Measurements from ENCODE around the gene ROCK2.

The ROCK2 gene

DNA sequence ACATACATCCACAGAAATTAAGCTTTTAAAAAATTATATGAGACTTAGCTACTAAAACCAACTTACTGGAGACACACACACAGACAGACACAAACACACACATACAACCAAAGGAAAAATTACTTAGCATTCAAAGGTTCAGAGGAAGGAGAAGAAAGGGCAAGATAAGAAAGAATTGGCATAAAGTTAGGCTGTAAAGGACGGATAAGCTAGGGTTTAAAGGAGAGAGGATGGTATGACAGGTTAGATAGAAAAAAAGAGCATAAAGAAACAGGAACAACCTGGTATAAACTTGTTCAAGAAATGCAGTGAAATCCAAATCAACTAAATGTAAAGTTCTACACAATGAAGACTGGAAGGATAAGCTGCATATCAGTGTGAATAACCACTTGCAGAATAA, 115.7 kb downstream of the ROCK2 start:
- no peak for DNase-seq

DNA sequence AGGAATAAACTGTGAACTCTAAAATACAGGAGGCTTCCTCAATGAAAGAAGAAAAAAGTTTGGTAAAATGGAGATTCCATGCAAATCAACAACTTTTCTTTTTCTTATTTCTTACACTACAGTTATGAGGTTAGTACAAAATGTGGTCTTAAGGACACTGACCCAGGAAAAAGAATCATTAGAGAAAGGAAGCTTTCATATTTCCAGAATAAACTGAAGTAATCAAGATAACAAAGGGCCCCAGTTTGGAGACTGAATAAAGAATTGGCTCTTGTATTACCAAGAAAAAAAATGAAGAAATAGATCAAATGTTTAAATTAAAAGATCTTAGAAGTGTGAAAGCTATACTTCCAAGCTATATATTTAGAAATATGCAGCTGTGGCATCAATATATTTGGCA, 116.8 kb downstream of the ROCK2 start:
- no peak for DNase-seq

DNA sequence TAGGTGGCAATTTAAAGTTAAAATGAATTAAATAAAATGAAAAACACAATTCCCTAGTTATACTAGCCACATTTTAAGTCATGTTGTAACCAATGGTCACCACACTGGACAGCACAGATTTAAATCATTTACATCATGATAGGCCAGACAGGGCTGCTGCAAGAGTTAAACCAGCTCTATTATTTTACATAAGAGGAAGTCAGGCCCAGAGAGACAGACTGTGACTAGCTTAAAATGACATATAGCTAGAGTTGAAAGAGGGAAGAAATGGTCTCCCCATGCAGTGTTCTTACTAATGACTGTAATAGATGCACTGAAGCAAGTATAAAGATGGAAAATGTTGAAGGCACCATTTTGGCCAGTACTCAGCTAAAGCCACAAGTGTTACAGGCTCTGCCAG, 119.5 kb downstream of the ROCK2 start:
- no peak for DNase-seq

DNA sequence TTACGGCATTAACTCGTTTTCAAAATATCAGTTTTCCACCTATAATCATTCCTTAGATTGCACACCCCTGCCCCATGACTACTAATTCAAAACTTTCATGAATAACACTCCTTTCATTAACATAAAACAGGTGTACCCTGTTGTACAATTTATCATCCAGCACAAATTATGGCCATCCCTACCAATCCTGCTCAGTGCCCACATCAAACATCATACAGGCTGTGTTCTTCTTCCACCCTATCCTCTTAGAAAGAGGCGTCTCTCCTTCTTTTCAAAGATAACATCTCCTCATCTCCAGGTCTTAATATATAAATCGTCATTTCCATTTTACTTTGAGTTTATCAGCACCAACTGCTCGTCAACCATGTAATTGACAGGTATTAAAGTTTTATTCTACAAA, 121.6 kb downstream of the ROCK2 start:
- DNase-seq = no peak

DNA sequence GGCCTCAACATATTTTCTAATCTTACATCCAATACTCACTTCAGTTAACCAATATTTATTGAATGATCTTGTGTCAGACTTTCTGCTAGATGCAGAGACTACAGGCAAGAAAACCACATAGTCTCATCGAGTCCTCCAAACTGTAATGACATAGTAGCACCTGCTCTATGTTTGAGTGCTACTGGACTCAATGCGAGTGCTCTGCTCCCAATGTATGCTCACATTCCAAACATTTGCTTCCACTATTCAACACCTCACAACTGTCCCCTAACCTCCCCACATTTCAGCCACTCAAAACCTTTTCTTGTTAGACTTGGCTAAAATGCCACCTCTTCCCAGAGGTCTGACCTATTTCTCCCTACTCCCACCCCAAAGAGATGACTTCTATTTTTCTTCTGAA, 124.0 kb downstream of the ROCK2 start:
- DNase-seq = no peak

DNA sequence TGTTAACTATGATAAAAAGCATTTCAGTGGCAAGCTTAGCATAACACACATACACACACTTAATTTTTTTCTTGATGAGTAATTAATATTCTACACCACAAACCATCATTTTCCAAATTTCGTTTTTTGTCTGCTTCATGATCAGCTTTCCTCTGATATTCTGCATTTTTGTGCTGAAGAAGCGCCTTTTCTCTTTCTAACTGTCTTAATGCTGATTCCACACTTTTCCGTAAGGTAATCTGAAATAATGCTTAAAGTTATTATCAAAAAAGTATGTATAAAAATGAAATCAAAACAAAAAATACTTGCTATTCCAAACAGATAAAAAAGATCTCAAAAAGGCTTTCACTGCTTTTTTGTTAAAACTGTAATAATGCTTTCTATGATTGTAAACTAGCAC, 129.0 kb downstream of the ROCK2 start:
- DNase-seq = no peak

DNA sequence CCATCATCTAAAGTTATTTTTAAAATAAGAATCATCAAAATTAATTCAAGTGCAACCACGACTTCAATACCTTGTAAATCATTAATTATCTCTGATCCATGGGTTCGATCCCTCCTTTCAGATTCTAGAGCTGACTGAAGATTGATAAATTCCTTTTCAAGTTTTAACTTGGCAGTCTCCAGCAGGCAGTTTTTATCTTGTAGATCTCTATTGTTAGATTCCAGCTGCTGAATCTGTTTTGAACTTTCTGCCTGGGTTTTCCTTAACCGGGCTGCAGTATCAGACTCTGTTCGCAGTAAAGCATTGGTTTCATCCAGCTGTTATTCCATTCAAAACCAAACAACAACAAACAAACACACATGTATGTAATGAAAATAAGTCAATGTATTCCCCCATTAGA, 129.7 kb downstream of the ROCK2 start:
- DNase-seq = no peak

DNA sequence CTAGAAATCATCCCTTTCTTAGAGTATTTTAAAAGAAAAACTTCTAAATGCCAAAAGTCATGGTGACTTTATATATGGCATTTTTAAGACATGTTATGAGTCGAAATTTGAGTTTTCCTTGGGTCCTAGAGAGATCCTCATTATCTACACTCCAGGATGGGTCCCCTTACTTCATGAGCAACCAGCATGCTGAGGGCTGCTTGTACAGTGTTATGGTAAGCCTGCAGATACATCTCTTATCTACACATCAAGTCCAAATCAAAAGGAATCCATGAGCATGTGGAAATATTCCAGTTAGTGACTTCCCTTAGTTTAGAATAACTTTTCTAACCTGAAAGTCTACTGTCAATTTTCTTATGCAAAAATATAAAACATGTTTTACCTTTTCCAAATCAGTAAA, 130.5 kb downstream of the ROCK2 start:
- no peak for DNase-seq

DNA sequence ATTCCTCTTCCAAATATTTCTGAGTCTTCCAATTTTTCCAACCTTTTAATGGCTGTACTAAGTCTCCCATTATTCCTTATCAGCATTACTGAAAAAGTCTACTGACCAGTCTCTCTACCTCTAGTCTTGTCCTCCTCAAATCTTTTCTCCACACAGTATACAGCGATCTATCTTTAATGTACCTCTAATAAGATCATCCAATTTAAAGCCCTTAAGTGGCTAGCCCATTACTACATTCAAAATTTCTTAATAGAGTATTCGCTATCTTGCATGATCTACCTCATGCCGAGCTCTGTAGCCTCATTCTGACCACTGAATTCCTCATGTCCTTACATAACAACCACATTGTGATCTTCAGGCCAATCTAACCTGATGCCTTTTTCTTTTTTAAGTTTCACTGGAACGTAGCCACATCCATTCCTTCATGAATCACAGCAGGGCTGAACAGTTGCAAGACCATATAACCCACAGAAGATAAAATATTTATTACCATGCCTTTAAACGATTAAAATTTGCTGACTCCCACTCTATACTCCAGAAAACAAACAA, 131.3 kb downstream of the ROCK2 start:
- DNase-seq = no peak

DNA sequence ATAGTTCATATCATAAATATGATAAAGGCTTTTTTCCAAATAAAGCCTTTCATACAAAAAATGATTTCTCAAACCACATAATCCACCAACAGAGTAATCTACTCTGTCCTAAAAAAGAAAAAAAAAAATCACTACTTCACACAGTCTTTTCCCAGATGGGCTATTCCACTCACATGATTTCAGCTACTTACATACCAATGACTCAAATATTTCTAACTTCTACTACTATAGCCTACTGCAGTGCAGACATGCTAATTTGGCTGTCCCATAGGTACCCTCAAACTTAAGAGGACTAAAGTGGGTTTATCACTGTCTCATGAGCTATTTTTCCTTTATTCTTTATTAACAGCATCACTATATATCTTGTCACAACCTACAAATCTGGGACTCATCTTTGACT, 131.8 kb downstream of the ROCK2 start:
- no peak for DNase-seq

DNA sequence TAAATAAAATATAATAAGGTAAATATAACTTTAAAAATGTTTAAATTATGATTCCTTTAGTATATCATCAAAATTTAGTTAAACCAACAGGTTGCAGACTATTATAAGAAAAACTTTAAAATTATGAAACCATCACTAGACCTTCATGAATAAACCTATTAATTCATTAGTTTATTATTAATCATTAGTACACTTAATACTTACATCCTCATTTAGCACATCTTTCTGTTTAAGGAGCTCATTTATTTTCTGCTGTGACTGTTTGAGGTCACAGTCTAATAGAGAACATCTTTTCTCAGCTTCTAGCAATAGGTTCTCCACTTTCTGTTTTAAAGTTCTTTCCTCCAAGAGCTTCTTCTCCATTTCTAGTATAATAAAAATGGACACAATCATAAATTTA, 136.4 kb downstream of the ROCK2 start:
- DNase-seq = no peak

DNA sequence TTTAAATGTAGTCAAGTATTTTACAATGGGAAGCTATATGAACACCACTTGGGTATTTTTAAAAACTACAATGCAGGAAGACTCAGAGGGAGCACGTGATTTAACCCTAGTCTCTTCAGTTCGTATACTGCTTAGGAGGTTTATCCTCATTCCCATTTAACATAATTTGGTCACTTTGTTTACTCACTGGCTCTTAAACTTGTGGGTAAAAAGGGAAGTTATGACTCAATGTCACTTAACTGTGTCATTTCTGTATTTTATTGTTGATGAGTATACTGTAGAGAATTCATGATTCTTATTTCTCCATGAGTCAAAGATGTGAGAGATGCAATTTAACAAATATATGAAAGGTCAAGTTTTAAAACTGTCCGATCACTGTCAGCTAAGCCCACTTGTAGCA, 141.0 kb downstream of the ROCK2 start:
- DNase-seq = no peak

DNA sequence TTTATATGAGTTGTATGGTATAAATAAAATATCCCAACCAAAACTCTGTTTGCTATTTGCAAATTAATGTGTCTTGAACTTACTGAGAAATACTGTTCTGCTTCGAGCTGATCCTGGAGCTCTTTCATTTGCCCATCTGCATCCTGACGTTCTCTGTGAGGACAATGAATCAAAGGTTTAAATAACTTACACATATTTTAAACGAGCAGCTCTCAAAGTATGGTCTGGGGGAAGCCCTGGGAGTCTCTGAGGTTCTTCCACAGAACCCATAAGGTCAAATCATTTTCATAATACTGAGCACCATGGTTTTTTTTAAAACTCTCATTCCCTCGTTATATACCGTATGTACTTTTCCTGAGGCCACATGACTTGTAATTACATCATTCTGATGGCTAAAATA, 142.5 kb downstream of the ROCK2 start:
- no peak for DNase-seq

DNA sequence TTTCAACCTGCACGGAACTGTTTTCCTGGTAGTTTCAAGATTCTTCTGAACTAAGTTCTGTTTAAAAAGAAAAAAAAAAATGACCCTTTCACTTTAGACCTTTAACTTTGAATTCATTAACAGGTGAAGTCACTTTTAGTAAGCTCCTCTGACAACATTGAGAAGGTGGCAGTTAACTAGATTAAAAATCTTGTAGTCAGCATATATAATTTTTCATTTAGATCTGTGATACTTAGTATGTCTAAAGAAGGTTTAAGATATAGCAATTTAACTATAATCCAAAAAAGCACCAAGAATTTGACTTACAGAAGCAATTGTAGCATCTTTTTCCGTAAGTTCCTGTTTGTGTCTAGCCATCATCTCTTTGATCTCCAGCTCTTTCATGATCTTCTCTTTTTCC, 143.8 kb downstream of the ROCK2 start:
- no peak for DNase-seq

DNA sequence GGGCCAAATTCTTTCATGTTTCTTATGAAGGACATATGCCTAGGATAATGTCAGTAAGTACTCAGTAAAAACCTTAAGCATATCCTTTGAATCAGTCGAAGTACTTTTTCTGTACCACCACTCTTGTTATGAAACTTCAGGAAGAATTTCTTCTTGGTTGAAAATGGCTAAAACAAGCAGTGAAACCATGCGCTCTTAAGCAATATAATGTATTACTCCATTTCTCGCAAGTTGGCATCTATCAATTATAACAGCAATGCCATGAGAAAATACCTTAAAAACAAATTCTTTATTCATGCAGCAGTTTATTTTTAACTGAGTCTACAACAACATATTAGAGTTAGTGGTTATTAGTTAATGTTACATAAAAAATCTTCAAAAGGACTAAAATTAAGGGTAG, 148.2 kb downstream of the ROCK2 start:
- no peak for DNase-seq

DNA sequence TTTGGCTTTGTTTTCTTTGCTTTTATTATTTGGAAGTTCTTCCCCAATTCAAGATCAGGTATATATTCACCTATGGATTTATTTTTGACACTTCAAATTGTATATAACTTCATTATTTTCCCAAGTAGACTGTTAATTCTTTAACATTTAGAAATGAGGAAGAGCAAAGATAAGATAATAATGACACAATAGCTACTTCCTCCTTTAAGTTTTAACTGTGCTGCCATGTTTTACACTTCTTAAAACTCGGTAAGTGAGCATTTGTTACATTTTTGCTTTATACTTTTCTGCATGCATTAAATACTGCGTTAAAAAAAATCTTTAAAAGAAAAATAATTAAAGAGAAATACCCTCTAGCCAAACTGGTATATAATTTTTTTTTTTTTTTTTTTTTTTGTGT, 156.7 kb downstream of the ROCK2 start:
- DNase-seq = no peak

DNA sequence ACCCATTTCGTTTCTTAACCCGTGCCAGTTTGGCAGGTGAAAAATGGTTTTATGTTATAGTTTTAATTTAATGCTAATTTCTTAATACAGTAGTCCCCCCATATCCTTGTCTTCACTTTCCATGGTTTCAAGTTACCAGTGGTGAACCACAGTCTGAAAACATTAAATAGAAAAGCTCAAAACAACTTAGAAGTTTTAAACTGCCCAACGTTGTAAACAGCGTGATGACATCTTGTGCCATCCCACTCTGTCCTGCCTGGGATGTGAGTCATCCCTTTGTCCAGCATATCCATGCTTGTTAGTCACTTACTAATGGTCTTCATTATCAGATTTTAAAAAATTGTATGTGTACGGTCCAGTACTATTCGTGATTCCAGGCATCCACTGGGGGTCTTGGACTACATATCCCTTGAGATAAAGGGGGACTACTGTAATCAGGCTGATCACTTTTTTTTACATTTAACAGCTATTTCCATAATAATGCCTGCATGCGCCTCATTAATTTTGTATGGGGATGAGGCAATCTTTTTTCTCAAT, 157.3 kb downstream of the ROCK2 start:
- DNase-seq = no peak

DNA sequence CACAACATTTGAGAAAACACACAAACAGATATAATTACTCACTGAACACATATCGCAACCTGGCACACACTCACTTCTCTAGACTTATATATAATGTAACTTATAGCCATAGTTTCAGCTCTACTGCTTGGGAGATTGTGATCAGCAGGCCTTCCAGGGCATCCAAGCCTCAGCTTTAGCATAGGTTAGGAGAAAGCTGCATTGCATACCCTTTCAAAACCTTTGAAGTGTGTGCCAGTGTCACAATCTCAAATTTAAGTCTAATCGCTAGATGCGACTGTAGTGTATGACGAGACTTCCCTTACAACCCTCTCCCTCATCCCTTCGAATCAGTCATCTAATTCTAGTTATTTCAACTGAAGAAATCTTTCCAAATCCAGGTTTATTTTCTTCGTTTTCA, 158.3 kb downstream of the ROCK2 start:
- DNase-seq = no peak

DNA sequence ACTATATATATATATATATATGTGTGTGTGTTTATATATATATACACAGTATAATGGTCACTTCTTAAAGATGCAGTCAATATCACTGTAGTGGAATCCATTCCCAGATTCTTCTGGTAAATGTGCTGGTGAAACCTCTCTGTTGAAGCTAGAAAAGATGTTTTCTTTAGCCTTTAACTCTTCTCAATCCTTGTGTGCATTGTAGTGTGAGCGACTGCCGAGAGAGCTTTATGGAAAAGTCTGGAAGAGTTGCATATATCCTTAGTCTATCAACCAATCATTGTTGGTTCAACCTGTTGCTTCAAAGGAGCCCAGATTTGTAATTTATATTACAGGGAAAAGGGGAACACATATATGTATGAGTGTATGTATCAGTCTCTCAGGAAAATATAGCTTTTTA, 161.5 kb downstream of the ROCK2 start:
- no peak for DNase-seq

DNA sequence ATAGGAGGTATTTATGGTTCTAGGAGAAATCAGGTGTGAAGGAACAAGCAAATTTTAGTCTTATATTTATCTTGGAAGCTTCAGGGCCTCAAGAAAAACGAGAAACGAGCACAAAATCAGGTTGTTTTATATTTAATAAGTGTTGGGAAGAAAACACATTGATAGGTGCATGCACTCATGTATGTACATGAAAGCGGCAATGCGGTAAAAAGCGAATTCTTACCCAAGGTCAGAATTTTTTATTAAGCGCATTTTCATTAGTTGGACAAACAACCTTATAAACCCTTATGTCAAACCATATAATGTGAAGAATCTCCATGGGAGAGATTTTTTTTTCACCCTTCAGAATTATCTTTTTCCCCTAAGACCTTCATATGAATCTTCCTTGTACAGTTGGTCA, 163.8 kb downstream of the ROCK2 start:
- no peak for DNase-seq

DNA sequence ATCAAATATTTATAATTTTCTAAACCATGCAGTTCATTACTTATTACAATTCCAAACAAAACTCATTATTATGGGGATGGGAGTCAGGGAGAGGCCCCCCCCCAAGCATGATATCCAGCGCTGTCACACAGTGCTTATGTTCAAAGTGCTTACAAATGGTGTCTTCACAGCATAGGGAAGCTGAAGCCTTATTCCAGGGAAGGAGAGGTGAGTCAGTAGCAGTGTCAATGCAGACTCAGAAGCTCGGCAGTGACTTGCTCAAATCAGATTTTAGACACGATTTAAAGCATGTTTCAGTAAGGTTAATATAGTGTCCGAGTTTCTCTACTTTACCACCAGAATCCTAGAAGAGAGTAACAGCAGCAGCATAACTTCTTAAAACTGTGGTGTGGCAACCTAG, 164.5 kb downstream of the ROCK2 start:
- no peak for DNase-seq

DNA sequence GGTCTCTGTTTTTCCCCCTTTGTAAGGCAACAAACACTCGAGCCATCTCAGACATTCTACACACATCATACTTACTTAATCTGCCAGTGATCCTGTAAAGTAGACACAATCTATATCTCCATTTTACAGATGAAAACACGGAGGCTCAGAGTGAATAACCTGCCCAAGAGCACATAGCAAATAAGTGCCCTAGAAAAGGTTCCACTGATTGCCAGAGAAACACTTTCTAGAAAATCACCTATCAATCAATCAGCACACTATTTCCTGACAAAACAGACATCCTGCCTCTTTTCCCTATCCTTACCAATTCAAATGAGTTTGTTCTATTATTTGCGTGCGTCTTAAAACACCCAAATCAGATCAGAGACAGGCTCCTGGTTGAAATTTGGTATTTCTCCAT, 165.2 kb downstream of the ROCK2 start:
- no peak for DNase-seq

DNA sequence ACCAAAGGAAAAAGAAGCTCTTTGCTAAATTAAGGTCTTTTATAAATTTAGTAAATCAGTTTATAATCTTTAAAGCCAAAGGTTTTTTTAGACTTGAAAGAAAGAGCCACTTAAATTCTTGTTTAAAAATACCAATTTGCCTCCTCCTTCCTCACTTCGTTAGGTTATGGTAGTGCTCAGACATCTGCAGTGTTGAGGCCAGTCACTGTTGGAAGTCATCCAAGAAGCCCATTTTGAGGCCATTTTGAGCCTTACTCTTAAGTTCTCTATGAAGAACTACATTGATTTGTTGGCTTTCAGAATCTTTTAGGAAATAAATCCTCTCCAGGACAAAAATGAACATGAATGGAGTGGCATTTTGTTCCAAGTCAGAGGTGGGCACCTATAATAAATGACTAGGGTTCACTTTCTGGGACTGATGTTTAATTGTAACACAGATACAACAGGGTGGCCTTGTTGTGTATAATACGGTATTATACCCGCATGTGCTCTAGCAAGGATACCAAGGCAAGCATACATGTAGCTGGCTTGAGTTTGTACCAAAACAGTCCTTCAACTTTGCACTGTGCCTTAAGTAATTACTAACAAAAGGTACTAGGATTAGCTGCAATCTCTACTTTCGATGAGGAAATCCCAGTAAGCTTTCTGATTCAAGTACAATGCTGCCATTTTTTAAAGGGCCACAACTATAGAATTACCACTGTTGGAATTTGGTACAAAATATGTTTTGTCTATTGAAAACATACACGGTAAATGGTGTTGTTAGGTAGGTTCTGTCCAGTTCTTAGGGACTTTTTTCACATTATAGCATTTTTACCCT, 166.4 kb downstream of the ROCK2 start:
- no peak for DNase-seq

DNA sequence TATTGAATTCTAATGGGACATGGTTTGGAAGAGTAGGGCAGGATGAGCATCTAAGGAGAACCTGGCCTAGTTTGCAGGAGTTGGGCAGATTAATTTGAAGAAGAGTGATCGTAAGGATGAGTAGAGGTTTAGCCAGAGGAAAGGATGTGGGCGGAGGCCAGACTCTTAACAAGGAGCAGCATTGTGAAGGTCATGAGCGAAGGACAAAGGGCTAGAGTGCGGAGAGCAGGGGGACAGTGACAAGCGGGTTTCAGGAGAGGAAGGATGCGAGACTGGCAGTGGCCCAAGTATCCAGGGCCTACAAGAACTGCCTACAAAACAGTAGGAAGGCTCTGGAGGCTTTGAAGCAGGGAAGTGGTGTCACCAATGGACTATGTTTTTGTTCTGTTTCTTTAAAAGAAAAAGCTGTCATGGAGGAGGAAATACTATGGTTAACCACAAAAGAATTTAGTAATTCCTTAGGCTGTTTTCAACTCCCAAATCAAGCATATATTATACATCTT, 169.1 kb downstream of the ROCK2 start:
- no peak for DNase-seq

DNA sequence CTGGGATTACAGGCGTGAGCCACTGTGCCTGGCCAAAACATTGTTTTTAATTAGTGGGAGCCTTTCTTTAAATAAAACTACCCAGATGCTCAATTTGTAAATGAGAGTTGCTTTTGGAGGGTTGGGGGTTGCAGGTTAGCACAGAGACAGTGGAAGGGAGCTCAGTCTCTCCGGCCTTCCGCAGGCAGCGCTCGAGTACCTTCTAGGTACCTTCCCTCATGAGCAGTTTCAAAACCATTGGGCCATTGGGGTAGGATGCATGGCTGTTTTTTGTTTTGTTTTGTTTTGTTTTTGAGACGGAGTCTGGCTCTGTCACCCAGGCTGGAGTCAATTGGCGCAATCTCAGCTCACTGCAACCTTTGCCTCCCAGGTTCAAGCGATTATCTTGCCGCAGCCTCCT, 170.2 kb downstream of the ROCK2 start:
- DNase-seq = no peak

Data from stimulated activated naive CD4-positive, alpha-beta T cell (primary cell).